ENCODE measurements around the gene TMEM198. TPM values are rescaled to one million over a fixed set of nuclear protein-coding genes. Genes with fewer than 3 reads are reported as not detected.

TMEM198 gene
- total and polyA plus RNA-seq, 2 donors (not counting 3 experiments of a cell fraction or from before 2014, with no cell fraction given), result not detected

DNA sequence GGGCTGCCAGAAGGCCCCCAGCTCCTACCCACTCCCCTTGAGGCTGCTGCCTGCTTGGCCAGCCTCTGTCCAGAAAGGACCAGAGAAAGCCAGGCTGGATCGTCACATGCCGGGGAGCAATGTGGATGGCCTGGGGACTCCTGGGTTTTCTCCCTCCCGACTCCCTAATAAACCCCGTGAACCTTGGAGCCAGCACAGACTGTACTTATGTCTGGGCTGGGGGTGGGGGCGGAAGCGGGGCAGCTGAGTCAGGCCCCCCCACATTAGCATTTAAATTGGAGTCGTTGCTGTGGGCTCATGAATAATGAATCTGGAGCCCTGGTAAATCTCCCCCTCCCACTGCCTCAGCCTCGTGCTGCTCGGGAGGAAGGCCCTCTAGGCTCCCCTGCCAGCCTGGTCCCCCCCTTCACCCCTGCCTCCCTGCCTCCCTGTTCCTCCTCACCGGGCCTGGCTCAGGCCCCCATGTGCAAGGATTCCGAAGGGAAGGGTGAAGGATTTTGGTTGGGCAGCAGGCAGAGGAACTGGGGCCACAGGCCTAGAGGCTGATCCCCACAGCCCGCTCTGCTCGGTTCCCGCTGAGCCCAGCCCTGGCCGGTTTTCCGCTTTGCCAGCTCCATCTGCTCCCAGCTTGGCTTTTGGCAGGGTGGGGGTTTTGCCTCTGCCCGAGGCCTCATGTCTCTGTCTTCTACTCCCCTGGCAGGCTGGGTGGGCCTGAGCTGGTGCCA lies 36.9 kb upstream of the TMEM198 start:
- intact Hi-C loops (cut with micrococcal nuclease) (no loop called here), dilution Hi-C loops (cut with MboI; ENCODE audit: extremely low pct_ligation_motif_present, low sequenced_read_pairs) (no loop called here)
- Histone ChIP-seq H4K20me1 (replicated peaks; ENCODE audit: control insufficient read depth, extremely low read depth, insufficient read depth, low read length) (no peaks in the 10 kb centered on the region), H3K27ac (ENCODE audit: insufficient read depth, low read depth, low read length) (no peak overlapping the region), H3K4me2 (ENCODE audit: insufficient read depth, low read length) (no peak overlapping the region), H3K36me3 (ENCODE audit: control insufficient read depth in 2 of 2, extremely low read depth in 1 of 2, insufficient read depth in 2 of 2, low read length in 2 of 2) (peaks cover 0 to 28% of the 10 kb centered on the region in 2 experiments), H3K79me2 (ENCODE audit: control insufficient read depth, insufficient read depth, low read length) (no peaks in the 10 kb centered on the region), H3K9me3 (replicated peaks; ENCODE audit: control insufficient read depth, insufficient read depth, low read length) (no peaks in the 10 kb centered on the region), H3K4me3 (replicated peaks in 1 of 3; ENCODE audit: insufficient read depth in 1 of 3, low read depth in 1 of 3, low read length in 3 of 3) (no peak overlapping the region), H3K4me1 (ENCODE audit: control insufficient read depth, extremely low read depth, insufficient read depth, low read length) (no peaks in the 10 kb centered on the region), H2AFZ (ENCODE audit: low read depth, low read length) (no peak overlapping the region), H3K27me3 (ENCODE audit: control insufficient read depth in 2 of 2, insufficient read depth in 2 of 2, low read length in 2 of 2) (peaks cover 14 to 15% of the 10 kb centered on the region in 2 experiments), H3K9ac (replicated peaks; ENCODE audit: extremely low read depth, insufficient read depth, low read length) (no peak overlapping the region), H3K9me1 (replicated peaks; ENCODE audit: control insufficient read depth, extremely low read depth, insufficient read depth, low read length) (no peaks in the 10 kb centered on the region)
- FAIRE-seq (no peak), DNase-seq (ENCODE audit: low read depth, low spot score) (no peak)
- ChIA-PET CTCF (interaction anchor here (0.9 to 5.0 kb wide), 5 partner anchors 9 to 105 kb away, joined by 3 to 151 read pairs (median 67); partner anchors contain the start of gene GMPPA), POLR2A (interaction anchor here (1.8 kb wide), 1 partner anchor 8 kb away, joined by 9 read pairs; the partner anchor contains the start of gene GMPPA)
- TF ChIP-seq, protein P1, sequence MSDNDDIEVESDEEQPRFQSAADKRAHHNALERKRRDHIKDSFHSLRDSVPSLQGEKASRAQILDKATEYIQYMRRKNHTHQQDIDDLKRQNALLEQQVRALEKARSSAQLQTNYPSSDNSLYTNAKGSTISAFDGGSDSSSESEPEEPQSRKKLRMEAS (IDR thresholded peaks at IDR 0.05; ENCODE audit: insufficient read depth, insufficient read length), result no peak
- TF ChIP-seq POLR2A (IDR thresholded peaks at IDR 0.05; ENCODE audit: low read depth, low read length), result no peak
- TF ChIP-seq MYC (IDR thresholded peaks at IDR 0.05; ENCODE audit: low read depth, low read length), result no peak
- TF ChIP-seq, protein P2, sequence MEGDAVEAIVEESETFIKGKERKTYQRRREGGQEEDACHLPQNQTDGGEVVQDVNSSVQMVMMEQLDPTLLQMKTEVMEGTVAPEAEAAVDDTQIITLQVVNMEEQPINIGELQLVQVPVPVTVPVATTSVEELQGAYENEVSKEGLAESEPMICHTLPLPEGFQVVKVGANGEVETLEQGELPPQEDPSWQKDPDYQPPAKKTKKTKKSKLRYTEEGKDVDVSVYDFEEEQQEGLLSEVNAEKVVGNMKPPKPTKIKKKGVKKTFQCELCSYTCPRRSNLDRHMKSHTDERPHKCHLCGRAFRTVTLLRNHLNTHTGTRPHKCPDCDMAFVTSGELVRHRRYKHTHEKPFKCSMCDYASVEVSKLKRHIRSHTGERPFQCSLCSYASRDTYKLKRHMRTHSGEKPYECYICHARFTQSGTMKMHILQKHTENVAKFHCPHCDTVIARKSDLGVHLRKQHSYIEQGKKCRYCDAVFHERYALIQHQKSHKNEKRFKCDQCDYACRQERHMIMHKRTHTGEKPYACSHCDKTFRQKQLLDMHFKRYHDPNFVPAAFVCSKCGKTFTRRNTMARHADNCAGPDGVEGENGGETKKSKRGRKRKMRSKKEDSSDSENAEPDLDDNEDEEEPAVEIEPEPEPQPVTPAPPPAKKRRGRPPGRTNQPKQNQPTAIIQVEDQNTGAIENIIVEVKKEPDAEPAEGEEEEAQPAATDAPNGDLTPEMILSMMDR (IDR thresholded peaks at IDR 0.05; ENCODE audit: extremely low read depth in 1 of 2, insufficient read depth in 1 of 2, low read depth in 1 of 2, low read length in 2 of 2), result no peak
- TF ChIP-seq JUN (IDR thresholded peaks at IDR 0.05; ENCODE audit: borderline replicate concordance, insufficient read depth, insufficient read length, low read depth), result no peak
- TF ChIP-seq POLR2AphosphoS5 (IDR thresholded peaks at IDR 0.05; ENCODE audit: insufficient read depth, low read depth, low read length), result no peak
- TF ChIP-seq FOS (IDR thresholded peaks at IDR 0.05; ENCODE audit: borderline replicate concordance, insufficient read depth, low read length), result no peak
- BruUV-seq (replicated peaks), result no TSS peak
